A673 (cell line): ENCODE data around the gene COBL. TPM values are rescaled to one million over a fixed set of nuclear protein-coding genes. Genes with fewer than 3 reads are reported as not detected.

ENCODE experiments used
- BruUV-seq: library from RNA; stranded (reverse); fragments of 400-500 nt; replicated peaks from 2 replicates; lab custom pipeline; 2021; lab: Mats Ljungman, UMichigan
- CTCF ChIA-PET: fragments of 300-600 bp; sonication (Branson Sonifier 250); formaldehyde crosslinking; loops from one replicate; lab custom pipeline; 2022; ENCODE audit warnings: antibody characterized with exemption; lab: Charles Lee
- POLR2A ChIA-PET: fragments of 300-600 bp; sonication (Branson Sonifier 250); formaldehyde crosslinking; loops from one replicate; lab custom pipeline; 2022; ENCODE audit warnings: antibody characterized with exemption; ENCODE audit not compliant: low non-redundant PET; lab: Charles Lee
- DNase-seq: peaks from one replicate; pipeline ENCODE4 v3.0.0-alpha.2; 2015; ENCODE audit warnings: low spot score
- H3K27ac ChIP-seq: fragments of 200-600 bp; sonication (generic); 2 replicates; pipeline ENCODE4 v1.5.1; 2016; ENCODE audit warnings: mixed run types, low read depth, mild to moderate bottlenecking, mixed read lengths, antibody characterized with exemption, low read length; ENCODE audit not compliant: poor library complexity, severe bottlenecking
- H3K27me3 ChIP-seq: fragments of 200-600 bp; sonication (generic); replicated peaks from 2 replicates; pipeline ENCODE4 v1.6.1; 2017; ENCODE audit warnings: mixed run types, low read depth, mild to moderate bottlenecking, mixed read lengths, antibody characterized with exemption, low read length; ENCODE audit not compliant: insufficient read depth, poor library complexity
- H3K36me3 ChIP-seq: fragments of 200-600 bp; sonication (generic); 2 replicates; pipeline ENCODE4 v1.6.1; 2016; ENCODE audit warnings: mixed run types, mild to moderate bottlenecking, mixed read lengths, antibody characterized with exemption, low read length; ENCODE audit not compliant: insufficient read depth, poor library complexity, severe bottlenecking
- H3K4me1 ChIP-seq: fragments of 200-600 bp; sonication (generic); 2 replicates; pipeline ENCODE4 v1.6.1; 2017; ENCODE audit warnings: mixed run types, mild to moderate bottlenecking, mixed read lengths, antibody characterized with exemption, low read length; ENCODE audit not compliant: insufficient read depth, poor library complexity, severe bottlenecking
- H3K4me3 ChIP-seq: fragments of 200-600 bp; sonication (generic); 2 replicates; pipeline ENCODE4 v1.5.1; 2016; ENCODE audit warnings: low read depth, mixed run types, mild to moderate bottlenecking, mixed read lengths, low read length; ENCODE audit not compliant: poor library complexity, severe bottlenecking
- H3K9me3 ChIP-seq: fragments of 200-600 bp; sonication (generic); 2 replicates; pipeline ENCODE4 v1.6.1; 2016; ENCODE audit warnings: mixed run types, low read depth, mild to moderate bottlenecking, mixed read lengths, antibody characterized with exemption, low read length; ENCODE audit not compliant: poor library complexity, severe bottlenecking
- EZH2 ChIP-seq: fragments of 200-600 bp; sonication (generic); IDR thresholded peaks from 2 replicates; pipeline ENCODE4 v1.6.1; 2017; ENCODE audit warnings: borderline replicate concordance, low read depth, mild to moderate bottlenecking, mixed read lengths, antibody characterized with exemption, low read length; ENCODE audit not compliant: poor library complexity, severe bottlenecking
- intact Hi-C: fragments of 100-400 bp; cut with micrococcal nuclease; formaldehyde crosslinking; loops from one replicate; pipeline ENCODE4 v1.10.0; 2022; ENCODE audit not compliant: unreplicated experiment
- total RNA-seq: library from RNA; stranded (reverse); gene quantifications from 2 replicates; pipeline ENCODE4 v1.2.3, GENCODE V29; 2021
- TF ChIP-seq, protein P1 (sequence below): fragments of 300-800, 200-600 bp; sonication (generic); conservative IDR thresholded peaks from 2 replicates; pipeline ENCODE4 v1.5.1; 2017; ENCODE audit warnings: low read depth, mild to moderate bottlenecking, antibody characterized with exemption, low read length, moderate library complexity, mixed read lengths

Gene COBL
- total RNA-seq, 1 experiment from 2014 or later = not detected

DNA sequence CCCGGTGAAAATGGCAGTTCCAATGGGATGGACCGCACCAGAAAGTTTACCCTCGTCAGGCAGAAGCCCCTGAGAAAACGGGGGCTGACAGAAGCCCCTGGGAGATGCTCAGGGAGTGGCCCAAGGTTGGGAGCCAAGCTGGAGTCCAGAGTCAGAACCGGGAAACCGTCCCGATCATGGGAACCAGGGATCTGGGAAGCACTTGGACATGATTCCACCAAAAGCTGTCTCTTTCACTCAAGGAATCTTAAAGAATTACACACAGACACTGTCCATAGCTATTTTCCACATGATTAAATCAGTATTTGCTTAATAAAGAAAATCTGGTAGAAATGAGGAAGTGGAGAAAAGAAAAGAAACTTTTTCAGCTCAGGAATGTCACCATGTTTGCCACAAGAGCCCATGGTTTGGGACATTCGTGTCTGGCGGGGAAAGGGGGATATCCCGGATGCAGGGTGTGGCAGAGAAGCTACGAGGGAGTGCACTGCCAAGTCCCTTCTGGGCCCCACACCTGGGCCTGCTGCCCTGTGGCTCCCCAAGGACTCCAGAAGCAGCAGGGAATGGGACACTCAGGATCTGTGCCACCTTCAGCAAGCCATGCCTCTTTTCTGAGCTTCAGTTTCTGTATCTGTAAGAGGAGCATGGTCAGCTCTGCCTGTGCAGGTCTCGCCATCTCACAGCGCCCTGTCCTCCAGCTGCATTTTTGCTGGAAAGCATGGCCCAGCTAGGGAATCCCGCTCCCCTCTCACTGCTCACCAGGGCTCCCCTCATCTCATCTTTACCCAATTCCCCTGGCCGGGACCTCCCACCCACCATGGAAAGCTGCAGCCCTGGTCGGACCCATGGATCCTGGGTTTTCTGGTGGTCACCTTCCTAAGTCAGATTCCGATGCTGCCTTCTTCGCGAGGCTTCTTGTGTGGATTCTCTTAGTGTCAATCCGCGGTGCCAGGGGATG, 308.8 kb downstream of the COBL start:
- no peak overlapping the region for H3K4me3 ChIP-seq
- H3K27me3 ChIP-seq = no peaks in the 10 kb centered on the region
- DNase-seq = no peak
- POLR2A ChIA-PET = no interaction called here
- H3K27ac ChIP-seq = no peak overlapping the region
- H3K36me3 ChIP-seq = no peaks in the 10 kb centered on the region
- TF ChIP-seq, protein P1, sequence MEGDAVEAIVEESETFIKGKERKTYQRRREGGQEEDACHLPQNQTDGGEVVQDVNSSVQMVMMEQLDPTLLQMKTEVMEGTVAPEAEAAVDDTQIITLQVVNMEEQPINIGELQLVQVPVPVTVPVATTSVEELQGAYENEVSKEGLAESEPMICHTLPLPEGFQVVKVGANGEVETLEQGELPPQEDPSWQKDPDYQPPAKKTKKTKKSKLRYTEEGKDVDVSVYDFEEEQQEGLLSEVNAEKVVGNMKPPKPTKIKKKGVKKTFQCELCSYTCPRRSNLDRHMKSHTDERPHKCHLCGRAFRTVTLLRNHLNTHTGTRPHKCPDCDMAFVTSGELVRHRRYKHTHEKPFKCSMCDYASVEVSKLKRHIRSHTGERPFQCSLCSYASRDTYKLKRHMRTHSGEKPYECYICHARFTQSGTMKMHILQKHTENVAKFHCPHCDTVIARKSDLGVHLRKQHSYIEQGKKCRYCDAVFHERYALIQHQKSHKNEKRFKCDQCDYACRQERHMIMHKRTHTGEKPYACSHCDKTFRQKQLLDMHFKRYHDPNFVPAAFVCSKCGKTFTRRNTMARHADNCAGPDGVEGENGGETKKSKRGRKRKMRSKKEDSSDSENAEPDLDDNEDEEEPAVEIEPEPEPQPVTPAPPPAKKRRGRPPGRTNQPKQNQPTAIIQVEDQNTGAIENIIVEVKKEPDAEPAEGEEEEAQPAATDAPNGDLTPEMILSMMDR = no peak
- no peak for TF ChIP-seq EZH2
- no TSS peak for BruUV-seq
- H3K4me1 ChIP-seq = no peaks in the 10 kb centered on the region
- CTCF ChIA-PET = no interaction called here
- intact Hi-C loops = no loop called here
- H3K9me3 ChIP-seq = peaks cover 17% of the 10 kb centered on the region

DNA sequence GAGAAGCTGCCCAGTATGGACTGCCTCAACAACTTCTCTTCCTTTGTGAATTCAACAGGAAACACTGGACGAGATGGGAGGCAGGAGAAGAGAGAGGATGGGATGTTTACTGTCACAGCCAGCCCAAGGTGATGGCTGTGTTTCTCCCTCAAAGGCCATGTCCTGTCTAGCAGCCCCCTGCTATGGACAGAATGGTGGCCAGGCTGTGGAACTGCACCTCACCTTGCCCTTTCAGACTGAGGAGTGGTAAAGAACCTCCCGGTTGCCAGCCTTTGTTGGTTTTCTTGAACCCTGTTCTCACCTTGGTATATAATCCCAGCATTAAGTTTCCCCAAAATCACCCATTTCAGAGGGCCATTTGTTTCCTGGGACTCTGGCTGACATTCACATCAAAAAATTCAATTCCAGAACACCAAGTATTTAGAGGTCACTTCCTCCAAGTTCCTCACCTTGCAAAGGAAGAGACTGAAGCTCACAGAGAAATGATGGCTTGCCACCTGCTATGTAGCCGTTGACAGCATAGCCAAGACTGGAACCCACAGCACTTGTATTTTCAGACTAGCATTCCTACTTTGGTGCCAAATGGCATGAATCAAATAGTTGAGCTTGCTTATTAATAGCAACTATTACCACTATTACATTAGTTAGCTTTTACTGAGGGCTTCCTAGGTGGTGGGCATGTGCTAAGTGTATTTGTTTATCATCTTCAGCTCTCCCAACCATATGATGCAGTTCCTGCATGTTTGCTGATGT, 309.9 kb downstream of the COBL start:
- no peaks in the 10 kb centered on the region for H3K4me1 ChIP-seq
- no peak for TF ChIP-seq EZH2
- no peak overlapping the region for H3K27ac ChIP-seq
- ChIA-PET CTCF (no interaction called here), POLR2A (no interaction called here)
- no peaks in the 10 kb centered on the region for H3K27me3 ChIP-seq
- H3K36me3 ChIP-seq = no peaks in the 10 kb centered on the region
- H3K9me3 ChIP-seq = peaks cover 14% of the 10 kb centered on the region
- BruUV-seq = no TSS peak
- DNase-seq = no peak
- H3K4me3 ChIP-seq = no peak overlapping the region
- intact Hi-C loops = no loop called here

DNA sequence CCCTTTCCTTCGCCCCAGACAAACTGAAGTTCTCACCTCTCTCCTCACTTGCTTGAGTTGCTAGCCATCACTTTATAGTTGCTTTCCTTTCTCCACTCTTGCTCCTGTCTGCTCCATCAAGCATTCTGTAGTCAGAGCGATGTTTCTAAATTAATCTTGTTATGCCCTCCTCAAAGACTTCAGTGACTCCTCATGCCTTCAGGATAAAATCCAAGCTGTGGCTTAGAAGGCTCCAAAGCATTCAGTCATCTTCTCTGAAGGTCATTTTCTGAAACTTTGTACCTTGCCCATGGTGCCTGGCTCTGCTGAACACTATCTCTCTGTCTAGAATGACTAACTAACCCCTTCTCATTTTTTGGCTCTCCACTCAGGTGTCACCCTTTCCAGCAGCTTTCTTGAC, 311.5 kb downstream of the COBL start:
- Histone ChIP-seq H3K27me3 (no peaks in the 10 kb centered on the region), H3K27ac (no peak overlapping the region), H3K4me1 (no peaks in the 10 kb centered on the region), H3K9me3 (peaks cover 16% of the 10 kb centered on the region), H3K4me3 (no peak overlapping the region), H3K36me3 (no peaks in the 10 kb centered on the region)
- TF ChIP-seq, protein P1 = no peak
- TF ChIP-seq EZH2 = no peak
- intact Hi-C loops = no loop called here
- no TSS peak for BruUV-seq
- ChIA-PET POLR2A (no interaction called here), CTCF (no interaction called here)
- no peak for DNase-seq
